Retinal pigment epithelial cell (primary cell): Measurements from ENCODE around the gene ARHGAP44.

Experiments
- DNase-seq: peaks from one replicate; pipeline ENCODE4 v3.0.0-alpha.2; 2010; ENCODE audit warnings: low read depth
- H3K4me3 ChIP-seq: 2 replicates; pipeline ENCODE4 v1.5.1; 2011; ENCODE audit warnings: mild to moderate bottlenecking, low read length, control low read depth, moderate library complexity
- CTCF ChIP-seq: conservative IDR thresholded peaks from 2 replicates; pipeline ENCODE4 v1.5.1; 2011; ENCODE audit warnings: low read depth, low read length, control low read depth, inconsistent platforms

ARHGAP44 gene

GRCh38 chr17:12789481-12790248 lies at the start of gene ARHGAP44:
ARHGAP44 (plus strand) TSS chr17:12789498; CDS start chr17:12789839, 341 bp downstream.
- no peak for TF ChIP-seq CTCF
- peak within 1 kb of the TSS; percentile 56 for H3K4me3 ChIP-seq
- peak; percentile 12 for DNase-seq

DNA sequence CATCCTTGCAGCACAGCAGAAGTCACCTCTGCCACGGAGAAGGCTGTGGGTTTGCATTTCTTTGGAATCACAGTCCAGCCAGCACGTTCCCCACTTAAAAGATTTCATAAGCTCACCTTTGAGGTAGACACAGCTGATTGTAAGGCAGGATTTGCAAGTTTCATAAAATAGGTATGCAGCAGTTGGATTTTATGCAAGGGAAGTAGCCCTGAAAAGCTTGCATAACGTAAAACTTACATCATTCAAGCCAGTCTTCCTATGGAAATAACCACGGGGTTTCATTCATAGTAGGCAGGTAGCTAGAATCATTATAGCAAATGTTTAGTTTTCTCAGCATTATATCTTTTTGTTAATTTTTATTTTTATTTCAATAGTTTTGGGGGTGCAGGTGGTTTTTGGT lies 49.8 kb upstream of the ARHGAP44 start:
- TF ChIP-seq CTCF: no peak
- DNase-seq: no peak
- no peak overlapping the region for H3K4me3 ChIP-seq

DNA sequence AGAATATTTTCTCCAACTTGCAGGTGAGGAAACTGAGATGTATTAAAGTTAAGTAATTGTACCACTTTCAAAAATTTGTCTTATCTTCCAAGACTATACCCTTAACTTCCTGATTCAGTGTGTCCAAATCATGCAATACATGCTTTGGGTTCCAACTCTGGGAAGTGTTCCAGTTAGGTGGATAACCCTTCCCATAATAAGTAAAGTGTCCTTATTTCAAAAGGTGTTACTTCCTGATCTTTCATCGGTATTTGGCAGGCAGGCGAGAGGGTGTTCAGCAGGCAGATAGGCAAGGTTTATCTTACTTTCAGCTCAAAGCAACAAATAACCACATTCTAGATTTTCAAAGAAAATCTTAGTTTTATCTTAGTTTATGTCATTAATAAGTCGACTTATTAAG lies 46.3 kb upstream of the ARHGAP44 start:
- no peak overlapping the region for H3K4me3 ChIP-seq
- no peak for TF ChIP-seq CTCF
- DNase-seq: no peak

DNA sequence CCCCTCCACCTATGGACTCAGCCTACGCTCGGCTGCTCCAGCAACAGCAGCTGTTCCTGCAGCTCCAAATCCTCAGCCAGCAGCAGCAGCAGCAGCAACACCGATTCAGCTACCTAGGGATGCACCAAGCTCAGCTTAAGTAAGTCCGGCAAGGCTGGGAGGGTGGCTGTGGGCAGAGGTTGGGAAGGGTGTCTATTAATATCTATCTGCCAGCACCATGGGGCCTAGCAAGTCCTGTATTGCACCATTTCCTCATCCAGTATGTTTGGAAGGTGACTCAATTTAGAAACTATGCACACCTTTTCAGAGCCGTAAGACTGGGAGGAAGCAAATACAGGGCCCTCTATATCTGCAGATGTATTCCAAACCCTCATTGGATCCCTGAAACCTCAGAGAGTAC lies 45.0 kb upstream of the ARHGAP44 start:
- no peak for TF ChIP-seq CTCF
- DNase-seq: no peak
- H3K4me3 ChIP-seq: no peak overlapping the region

DNA sequence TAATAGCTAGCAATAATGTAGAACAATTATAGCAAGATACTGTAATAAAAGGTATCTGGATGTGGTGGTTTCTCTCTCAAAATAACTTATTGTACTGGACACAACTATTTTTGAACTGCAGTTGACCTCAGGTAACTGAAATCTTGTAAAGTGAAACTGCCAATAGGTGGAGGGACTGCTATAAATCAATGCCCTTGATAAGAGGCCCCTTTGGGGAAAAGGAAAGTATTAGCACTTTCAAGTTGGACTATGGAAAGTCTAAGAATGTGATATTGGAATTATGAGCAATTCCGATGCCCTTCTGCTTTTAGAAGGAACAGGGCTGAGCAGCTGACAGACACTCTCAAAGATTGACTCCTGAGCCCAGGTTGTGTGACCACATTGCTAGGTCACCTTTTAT lies 44.5 kb upstream of the ARHGAP44 start:
- no peak for DNase-seq
- TF ChIP-seq CTCF: no peak

DNA sequence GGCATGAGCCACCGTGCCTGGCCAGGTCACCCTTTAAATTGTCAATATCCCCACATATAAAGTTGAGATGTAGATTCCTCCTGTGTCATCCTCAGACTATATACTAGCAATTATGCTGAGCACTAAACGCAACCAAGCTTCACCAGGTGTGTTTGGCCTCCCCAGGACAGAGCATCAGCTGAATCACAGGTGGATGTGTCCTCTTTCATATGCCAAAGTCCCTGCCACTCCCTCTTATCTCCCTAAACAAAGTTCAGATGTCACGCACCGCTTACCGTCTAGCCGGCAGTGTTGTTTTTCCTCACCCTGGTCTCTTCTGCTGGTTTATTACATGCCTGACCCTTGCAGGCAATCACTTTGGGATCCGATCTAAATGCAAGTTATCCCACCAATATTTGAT lies 43.8 kb upstream of the ARHGAP44 start:
- no peak overlapping the region for H3K4me3 ChIP-seq
- no peak for DNase-seq
- no peak for TF ChIP-seq CTCF

More for the DNA sequence above, 44.5 kb upstream of the ARHGAP44 start:
- H3K4me3 ChIP-seq: no peak overlapping the region

DNA sequence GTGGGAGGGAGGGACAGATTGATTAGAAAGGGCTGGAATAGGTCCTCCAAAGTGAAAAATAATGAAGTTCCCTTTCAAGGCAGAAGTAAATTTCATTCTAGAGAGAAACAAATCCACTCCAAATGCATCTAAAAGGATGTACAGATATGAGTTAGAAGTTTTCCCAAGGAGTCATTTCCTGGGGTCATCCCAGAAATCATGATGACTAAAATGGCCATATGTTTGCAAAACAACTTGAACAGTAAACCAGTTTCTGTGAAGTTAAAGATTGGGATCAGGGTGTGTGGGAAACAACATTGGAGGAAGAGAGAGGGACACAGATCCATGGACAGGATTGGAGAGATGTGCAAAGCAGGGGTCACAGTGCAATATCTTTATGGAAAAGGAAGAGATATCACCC lies 32.5 kb upstream of the ARHGAP44 start:
- DNase-seq: no peak

More for the DNA sequence above, 32.5 kb upstream of the ARHGAP44 start:
- TF ChIP-seq CTCF: no peak
- H3K4me3 ChIP-seq: no peak overlapping the region
